Activated CD4-positive, alpha-beta T cell treated with anti-CD3 and anti-CD28 coated beads, Interleukin-2, amount 50 U/mL, for 48 hours (primary cell): ENCODE results near the gene USP20.

ENCODE experiments used
- DNase-seq, 2 experiments: peaks; one replicate each; pipeline ENCODE4 v3.0.0-alpha.2; 2020

Gene USP20

DNA sequence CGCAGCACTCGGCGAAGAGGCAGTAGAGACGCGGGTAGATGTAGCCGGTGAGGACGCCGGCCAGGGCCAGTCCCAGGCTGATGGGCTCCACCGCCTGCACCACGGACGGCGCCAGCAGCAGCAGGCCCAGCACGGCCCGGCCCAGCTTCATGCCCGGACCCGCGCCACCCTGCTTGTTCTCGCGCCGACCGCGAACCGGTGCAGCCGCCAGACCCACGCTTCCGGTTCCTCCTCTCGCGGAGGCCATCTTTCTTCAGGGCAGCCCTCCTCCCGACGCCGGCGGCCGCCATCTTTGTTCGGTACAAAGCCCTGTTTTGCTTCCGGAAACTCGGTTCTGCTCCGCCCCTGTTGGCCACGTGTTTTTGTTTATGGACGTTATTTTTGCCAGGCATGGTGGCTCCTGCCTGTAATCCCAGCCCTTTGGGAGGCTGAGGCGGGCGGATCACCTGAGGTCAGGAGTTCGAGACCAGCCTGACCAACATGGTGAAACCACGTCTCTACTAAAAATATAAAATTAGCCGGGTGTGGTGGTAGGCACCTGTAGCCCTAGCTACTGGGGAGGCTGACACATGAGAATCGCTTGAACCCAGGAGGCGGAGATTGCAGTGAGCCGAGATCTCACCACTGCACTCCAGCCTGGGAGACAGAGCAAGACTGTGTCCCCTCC lies 11.2 kb upstream of the USP20 start, which contains the start of gene TOR1A:
TSS of gene TOR1A (minus strand) at position 202 of the 667 bp plus-strand sequence. CDS start at position 151, 51 bp downstream.
- DNase-seq, result peak; percentile 93 to 96

DNA sequence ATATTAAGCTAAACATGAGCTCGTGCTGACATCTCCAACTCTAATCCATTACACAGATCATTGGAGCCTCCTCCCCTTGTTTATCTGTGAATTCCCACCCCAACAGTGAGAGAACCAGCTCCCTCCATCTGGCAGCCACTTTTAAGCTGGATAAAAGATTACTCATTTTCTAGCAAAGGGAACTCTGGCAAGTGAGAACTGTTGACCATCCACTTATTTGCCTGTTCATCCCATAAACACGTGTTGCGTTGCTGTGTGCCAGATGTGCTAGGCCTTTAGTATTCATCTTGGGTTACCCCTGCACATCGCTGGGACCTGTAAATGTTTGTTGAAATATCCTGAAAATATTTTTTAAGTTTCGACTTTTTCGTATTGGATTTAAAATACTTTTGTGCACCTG lies 8.9 kb upstream of the USP20 start:
- DNase-seq, result no peak

DNA sequence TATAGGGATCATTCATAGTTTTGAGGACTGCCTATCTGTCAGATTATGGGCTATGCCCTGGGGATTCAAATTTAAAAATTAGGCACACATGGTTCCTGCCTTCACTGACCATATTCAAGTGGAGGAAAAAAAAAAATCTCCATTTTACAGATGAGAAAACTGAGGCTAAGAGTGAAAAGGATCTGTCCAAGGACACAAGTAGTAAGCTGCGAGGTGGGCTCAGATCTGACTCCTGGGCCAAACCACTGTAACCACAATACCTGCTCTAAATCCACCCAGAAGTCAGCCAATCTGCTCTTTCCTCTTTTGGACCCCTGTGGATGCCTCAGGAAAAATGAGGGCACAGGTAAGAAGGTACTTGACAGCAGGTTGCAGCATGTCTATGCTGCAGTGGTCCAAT lies 8.5 kb upstream of the USP20 start:
- no peak for DNase-seq

DNA sequence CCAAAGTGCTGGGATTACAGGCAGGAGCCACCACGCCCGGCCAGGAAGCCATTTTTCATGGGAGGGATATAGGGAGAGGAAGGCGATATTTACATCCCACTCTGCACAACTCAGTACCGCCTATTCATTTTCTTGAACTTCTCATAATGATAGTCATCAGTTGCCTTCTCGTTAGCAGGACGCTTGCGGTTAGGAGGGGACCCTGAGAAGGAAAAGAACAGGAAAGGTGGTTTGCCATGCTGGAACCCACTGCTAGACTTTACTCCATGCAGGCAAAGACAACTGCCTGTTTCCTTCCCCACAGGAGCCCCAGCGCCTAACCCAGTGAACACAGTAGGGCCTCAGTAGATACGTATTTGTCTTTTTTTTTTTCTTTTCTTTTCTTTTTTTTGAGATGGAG lies 7.2 kb upstream of the USP20 start:
- DNase-seq, result no peak

DNA sequence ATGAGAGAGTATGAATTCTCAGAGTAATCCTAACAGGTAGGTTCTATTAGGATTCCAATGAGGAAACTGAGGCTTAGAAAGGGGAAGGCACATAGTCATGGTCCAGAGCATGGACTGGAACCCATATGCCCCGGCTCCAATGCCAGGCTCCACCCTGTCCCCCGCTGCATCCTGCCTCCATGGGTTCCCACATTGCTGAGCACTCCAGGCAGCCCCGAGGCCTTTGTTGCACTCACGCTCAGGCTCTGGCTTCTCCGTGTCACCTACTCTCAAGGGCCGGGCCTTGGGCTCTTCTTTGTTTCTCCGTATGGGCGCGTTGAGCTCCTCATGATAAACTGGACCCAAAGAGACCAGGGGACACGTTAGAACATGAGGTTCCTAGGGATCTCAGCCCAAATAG lies 6.3 kb upstream of the USP20 start:
- DNase-seq, result no peak

DNA sequence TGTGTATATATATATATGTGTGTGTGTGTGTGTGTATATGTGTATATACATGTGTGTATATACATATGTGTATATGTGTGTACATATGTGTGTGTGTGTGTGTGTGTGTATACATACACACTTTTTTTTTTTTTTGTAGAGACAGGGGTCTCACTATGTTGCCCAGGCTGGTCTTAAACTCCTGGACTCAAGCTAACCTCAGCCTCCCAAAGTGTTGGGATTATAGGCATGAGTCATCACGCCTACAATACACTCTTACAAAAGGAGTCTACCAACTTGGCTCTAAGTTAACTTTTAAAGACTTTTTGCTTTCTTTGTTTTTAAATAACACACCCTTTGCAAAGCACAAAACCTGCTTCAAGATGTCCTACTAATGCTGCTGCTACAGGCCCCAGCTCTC lies 2.3 kb upstream of the USP20 start:
- DNase-seq, result no peak

DNA sequence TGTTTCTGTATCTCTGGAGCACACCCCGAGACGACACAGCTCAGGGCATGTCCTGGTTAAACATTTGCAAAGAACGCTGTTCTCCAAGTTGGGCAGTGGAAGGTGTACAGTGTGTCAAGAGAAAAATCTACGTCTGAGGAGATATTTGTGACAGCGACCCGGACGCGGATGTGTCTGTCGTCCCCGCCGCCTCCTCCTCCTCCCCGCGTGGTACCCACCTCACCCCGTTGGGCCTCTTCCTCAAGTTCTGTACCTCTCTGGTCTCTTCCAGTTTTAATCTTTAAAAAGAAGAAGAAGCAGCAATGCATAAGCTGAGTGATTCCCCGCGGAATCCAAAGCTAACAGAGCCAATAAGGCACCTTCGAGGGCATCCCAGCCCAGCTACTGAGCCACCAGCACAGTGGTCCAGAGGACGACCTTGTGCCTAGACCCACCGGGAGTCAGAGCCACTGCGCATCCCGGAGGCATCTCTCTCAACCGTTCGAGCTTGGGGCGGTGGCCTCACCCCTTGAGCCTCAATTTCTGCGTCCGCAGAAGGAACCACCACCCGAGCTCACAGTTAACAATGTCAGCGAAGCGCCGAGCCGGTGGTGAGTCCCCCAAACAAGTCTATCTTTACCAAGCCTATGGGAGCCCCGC lies 650 bp upstream of the USP20 start:
- peak; percentile 37 to 44 for DNase-seq

DNA sequence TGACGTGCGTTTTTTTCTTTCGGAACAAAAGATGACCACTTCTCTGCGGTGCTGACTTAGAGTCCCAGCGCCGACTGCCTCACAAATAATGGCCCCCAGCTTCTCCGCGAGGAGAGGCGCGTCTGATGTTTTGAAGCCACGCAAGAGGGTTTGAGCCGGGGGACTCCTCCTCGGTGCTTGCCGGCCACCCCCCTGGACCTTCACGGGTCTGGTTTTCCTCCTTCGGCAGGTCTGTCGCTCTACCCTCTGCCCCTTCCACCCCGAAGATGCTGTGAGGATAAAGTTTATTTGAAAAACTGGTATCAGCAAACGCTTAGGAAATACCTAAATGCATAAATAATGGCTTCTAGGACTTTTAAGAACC lies 584 bp downstream of the USP20 start:
- peak; percentile 15 to 23 for DNase-seq

DNA sequence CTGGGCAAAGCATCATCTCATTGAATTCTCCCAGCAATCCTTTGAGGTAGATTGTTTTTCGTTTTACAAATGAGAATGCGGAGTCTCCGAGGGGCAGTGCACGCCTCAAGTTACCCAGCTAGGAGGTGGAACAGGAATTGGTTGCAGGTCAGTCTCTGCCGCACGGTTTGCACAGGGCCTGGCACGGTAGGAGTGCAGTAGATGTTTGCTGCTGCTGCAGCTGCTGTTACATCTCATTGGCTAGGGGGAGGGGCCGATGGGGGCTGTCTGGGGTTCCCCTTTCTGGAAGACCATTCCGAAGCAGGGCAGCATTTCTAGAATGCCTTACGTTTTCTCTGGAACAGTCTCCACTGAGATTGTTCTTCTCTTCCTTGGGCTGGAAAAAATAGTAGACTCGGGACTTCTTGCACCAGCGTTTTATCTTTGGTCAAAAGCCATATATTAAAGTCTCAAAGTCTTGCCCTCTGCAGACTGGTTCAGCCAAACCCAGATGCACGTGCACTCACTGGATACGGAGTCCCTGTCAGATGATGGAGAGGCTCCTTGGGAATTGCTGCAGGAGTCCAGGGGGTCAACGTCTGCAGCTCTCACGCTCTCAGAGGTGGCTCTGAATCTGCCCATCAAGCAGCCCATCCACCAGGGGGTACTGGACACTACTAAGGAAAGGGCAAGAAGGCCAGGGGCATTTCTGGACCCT lies 1.2 kb downstream of the USP20 start:
- peak; percentile 41 to 58 for DNase-seq

DNA sequence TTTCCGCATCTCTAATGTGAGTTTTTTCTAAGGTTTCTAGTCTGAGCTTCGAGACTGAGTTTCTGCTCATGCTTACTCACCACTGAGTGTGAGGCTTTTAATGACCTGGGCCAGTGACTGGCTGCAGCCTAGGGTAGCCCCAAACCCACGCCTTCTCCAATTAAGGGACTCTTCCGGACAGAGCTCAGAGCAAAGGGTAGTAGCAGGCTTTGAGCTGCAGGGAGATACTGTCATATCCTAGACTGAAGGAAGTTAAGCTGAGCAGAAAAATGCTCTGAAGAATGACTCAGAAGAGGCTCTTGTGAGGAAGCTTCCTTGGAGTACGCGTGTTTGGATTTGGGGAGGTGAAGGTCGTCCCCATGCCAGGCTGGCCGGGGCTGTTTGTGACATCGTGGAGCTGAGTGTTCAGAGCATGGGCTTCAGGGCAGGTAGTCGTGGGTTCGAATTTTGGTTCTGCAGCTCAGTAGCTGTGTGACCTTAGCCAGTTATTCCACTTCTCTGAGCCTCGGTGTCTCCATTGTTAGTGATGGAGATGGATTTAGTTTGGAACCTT lies 3.5 kb downstream of the USP20 start:
- DNase-seq, result peak; percentile 19 to 54

DNA sequence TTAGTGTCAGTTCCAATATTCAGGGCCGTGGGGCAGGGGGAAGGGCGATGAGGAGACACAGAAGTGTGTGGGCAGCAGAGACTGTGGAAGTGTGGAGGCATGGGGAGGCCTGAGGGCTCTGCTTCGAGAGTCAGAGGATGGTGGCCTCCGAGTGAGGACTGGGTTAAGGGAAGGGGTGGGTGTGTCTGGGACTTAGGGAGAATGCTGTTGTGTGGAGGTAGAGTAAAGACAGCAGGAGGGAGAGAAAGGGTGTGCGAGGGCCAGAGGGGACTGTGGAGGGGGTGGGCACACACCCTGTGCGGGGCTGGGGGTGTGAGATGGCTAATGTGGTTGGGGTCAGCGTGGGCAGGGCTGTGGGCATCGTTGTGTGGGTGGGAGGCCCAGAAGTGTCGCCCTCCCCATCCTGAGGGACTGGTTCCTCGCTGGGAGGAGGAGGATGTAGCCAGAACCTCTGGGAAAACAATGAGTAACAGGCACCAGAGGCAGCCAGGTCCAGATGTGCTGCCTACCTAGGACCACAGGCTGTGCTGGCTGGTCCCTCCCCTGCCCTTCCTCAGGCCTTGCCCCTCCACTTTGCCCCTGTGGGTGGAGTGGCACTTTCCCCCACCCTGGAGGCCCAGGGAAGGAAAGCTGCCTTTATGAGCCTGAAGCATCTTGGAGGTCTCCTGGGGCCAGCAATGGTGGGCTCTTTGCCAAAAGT lies 4.2 kb downstream of the USP20 start:
- peak; percentile 6 to 21 for DNase-seq

DNA sequence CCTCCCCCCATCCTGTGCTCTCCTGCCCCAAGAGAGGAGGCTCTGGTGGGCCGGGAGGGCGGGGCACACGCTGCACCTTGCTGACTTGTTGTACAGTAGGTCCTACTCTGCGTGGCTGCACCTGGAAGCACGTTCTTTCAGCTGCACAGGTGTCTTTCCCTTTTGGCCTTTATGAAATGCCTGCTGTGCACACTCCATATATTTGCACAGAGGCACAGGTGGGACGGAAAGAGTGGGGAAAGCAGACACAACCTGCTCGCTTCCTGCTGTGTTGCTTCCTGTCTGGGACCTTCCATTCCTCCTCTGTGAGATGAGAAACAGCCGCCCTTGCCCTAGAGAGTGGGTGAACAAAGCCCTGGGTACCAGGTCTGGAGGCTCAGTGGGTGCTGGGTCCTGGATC lies 4.8 kb downstream of the USP20 start:
- DNase-seq, result peak in 1 of 2 experiments; percentile 11

DNA sequence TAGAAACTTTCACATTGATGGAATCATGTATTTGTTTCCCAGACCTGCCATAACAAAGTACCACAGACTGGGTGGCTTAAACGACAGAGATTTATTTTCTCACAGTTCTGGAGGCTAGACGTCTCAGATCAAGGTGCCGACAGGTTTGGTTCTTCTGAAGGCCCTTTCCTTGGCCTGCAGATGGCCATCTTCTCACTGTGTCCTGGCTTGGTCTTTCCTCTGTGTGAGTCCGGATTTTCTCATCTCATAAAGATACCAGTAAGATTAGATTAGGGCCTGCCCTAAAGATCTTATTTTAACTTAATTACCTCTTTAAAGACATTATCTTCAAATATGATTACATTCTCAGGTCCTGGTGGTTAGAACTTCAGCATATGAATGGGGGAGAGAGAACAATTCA lies 5.8 kb downstream of the USP20 start:
- DNase-seq, result no peak

DNA sequence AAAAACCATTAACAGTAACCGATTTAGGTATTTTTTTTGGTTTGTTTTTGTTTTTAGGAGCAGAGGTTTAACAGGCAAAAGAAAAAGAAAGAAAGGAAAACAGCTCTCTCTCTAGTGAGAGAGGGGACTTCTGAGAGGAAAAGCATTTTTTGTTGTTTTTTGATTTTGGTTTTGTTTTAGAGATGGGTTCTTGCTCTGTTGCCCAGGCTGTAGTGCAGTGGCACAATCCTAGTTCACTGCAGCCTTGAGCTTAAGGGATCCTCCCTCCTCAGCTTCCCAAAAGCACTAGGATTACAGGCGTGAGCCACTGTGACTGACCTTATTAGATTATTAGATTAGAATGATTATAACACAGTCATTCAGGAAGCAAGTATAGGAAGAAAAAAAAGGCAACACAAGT lies 10.1 kb downstream of the USP20 start:
- DNase-seq, result no peak

DNA sequence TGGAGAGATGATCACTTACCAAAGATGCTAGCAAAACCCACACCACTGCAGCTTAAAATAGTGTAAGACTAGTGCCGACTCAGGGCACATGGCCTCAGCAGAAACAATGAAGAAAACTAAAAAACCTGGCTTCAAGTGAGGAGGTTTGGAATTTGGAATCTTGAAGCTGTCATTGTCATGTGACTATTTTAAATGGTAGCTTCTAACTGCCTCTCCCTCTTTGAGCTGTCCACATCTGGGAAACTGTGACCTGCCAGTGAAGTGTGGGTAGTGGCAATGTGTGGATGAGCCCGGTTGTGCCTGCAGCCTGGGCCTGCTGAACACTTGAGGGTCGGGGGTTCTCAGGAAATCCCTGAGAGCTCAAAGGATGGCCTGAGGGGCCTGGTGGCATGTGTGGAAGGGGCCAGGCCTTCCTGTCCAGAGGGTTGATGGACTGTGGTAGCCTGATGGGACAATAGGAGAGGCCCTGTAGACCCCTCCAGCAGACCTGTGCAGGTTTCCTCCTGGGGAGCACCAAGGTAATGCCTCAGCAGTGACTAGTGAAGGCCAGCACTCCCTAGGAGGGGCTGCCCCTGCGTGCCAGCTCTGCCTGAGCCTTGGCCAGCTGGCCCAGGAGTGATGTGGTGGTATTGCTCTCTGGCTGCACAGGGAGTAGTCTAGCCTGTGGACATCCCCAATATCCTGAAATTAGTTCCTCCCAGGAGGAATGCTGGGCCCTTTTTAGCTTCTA lies 13.6 kb downstream of the USP20 start:
- no peak for DNase-seq

DNA sequence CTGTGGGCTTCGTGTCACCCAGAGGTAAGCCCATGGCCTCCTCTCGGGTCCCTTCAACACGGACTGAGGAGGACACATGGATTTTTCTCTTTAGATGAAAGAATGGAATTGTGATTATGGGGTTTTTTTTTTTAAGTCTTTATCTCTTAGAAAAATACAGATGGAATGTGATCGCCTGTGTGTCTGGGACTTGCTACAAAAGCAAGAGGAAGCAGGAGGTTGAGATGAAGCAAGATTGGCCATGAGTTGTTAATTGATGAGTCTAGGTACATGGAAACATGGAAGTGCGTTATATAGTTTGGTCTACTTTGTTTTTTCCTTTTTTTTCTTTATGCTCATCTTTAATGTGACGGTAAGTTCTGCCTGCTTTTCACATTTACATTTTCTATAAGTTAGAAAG lies 14.6 kb downstream of the USP20 start:
- DNase-seq, result no peak

DNA sequence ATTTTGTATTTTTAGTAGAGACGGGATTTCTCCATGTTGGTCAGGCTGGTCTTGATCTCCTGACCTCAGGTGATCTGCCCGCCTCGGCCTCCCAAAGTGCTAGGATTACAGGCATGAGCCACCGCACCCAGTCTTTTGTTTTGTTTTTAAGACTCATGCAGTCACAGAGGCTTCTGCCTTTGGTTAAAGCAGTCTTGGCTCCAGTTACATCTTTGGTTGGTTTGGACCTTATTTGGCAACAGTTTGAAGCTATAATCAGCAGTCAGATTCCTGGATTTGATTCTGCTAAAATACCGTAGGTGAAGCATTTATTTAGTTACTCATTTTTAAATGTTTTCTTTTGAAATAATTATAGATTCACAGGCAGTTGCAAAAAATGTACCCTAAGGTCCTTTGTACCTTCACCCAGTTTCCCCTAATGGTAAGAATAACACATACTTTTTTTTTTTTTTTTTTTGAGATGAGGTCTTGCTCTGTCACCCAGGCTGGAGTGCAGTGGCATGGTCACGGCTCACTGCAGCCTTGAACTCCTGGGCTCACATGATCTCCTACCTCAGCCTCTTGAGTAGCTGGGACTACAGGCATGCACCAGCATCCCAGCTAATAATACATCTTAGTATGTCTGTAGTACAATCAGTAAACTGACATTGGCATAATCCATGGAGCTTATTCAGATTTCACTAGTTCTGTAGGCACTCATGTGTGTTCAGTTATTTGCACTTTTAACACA lies 15.7 kb downstream of the USP20 start:
- no peak for DNase-seq

DNA sequence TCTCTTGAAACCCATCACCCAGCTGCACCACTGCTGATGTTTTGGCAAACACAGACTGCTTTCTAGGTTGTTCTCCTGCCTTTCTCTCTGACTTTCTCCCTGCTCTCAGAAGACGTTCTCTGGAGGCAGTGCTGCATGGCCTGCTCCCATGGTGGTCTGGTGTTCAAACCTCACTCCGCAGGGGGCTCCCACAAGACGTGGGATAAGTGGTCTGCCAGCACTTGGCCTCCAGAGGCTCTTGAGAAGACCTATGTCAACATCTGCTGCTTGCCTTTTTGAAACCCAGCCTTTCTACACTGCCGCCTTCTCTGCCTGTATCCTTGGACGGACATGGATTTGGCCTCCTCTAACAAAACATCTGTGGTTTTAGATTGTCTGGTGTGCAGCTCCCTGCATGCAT lies 16.6 kb downstream of the USP20 start:
- no peak for DNase-seq

DNA sequence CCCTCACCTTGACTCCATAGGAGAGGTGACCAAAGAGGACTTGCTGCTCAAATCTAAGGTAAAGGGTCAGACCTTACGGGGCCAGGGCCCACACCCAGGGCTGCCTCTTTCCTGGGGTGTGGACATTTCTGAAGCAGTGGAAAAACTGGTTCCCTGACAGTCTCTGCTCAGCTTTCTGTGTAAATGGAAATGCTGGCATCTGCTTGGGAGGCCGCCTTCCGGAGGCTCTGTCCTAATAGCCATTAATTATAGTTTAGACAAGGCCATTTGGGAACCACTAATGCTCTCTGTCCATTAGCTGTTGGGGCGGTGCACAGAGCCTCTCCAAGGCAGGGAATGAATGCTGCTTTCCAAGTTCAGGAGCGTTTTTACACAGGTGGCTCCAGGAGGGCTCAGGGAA lies 17.3 kb downstream of the USP20 start:
- no peak for DNase-seq

DNA sequence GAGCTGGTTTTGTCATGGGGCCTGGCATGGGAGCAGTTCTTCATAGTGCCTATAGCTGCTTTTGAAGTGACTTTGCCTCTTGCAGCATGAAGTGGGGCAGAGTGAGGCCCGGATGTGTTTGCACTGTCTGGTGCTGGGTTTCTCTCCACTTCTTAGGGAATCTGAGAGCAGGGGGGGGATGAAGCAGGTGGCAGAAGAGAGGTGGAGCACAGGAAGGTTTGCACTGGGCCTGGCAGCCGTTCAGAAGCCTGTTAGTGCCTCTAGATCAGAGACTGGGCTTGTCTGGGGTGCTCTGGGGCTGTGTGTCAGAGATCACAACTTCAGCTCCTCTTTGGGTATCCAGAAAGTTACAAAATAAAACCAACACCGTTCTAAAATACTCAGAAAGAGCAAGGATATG lies 18.4 kb downstream of the USP20 start:
- no peak for DNase-seq

DNA sequence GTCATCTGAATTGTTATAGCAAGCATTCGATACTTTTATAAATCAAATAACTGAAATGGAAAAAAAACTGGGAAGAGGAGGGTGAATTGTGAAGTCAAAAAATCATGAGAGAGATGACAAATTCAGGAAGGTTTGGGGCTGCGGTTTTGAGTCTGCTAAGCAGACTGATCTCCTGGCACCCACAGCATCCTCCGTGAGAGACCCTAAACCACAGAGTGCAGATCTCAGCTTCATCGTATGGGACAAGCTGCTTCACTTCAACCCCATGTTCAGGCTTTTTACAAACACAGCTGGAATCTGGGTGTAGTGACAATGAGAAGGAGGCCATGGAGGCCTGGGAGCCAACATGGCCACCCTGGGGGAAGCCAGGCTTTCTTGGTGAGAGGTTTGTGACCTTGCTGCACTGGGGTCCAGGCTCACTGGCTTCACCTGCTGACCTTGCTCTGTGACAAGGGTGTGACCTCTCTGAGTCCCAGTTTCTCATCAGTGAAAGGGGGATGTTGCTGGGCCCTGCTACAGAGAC lies 19.4 kb downstream of the USP20 start:
- no peak for DNase-seq

DNA sequence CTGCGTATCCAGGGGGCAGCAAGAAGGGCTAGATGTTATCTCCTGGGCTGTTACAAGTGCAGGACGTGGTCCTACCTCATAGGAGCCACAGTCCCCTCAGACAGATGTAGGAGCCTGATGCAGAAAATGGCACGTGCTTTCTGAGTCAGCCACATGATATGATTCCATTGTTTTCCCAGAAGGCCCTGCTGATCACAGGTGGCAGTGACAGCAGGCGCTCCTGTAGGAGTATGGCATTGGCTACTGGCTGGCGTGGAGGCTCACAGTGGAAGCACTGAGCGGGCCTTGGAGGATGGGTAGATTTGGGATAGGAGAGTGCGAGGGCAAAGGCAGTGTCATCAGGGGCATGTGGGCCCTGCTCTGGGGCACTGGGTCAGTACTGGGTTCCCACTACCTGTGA lies 21.9 kb downstream of the USP20 start:
- no peak for DNase-seq
